HepG2 (cell line): ENCODE results near the gene GOLGA6D. TPM values are rescaled to one million over a fixed set of nuclear protein-coding genes. Genes with fewer than 3 reads are reported as not detected.

Experiments used
- EED ChIP-seq: sonication (generic); formaldehyde crosslinking; IDR thresholded peaks from 2 replicates; pipeline ENCODE4 v1.5.0; 2020; ENCODE audit warnings: mild to moderate bottlenecking, missing genetic modification reagents
- ELF3 ChIP-seq: IDR thresholded peaks from 2 replicates; pipeline ENCODE4 v1.6.1; 2016; ENCODE audit warnings: missing genetic modification reagents, missing compliant biosample characterization
- ETV5 ChIP-seq: IDR thresholded peaks from 2 replicates; pipeline ENCODE4 v1.6.1; 2018; ENCODE audit warnings: missing biosample characterization, missing genetic modification reagents, inconsistent platforms, borderline replicate concordance
- HOXA3 ChIP-seq: sonication (generic); formaldehyde crosslinking; IDR thresholded peaks from 2 replicates; pipeline ENCODE4 v1.5.0; 2020; ENCODE audit warnings: missing genetic modification reagents
- NCOR1 ChIP-seq: fragments of 200-600 bp; sonication (generic); IDR thresholded peaks from 2 replicates; pipeline ENCODE4 v1.7.0; 2017; ENCODE audit warnings: antibody characterized with exemption, low read length, borderline replicate concordance
- NPAS2 ChIP-seq: sonication (generic); formaldehyde crosslinking; IDR thresholded peaks from 2 replicates; pipeline ENCODE4 v1.8.0; 2022; ENCODE audit warnings: mild to moderate bottlenecking, missing genetic modification reagents, borderline replicate concordance
- ZNF564 ChIP-seq: sonication (generic); formaldehyde crosslinking; IDR thresholded peaks from 2 replicates; pipeline ENCODE4 v1.8.1; 2023; ENCODE audit warnings: mild to moderate bottlenecking, missing genetic modification reagents
- ZZZ3 ChIP-seq: sonication (generic); formaldehyde crosslinking; IDR thresholded peaks from 2 replicates; pipeline ENCODE4 v1.4.0; 2020; ENCODE audit warnings: missing genetic modification reagents, mild to moderate bottlenecking, borderline replicate concordance
- polyA plus RNA-seq, 8 experiments: library from polyadenylated mRNA; depleted of rRNA in 3 of 8; stranded (reverse) in 7 of 8; unstranded in 1 of 8; fragments of >200 nt; fragmentation: Illumina TruSeq in 4 of 8; extraction: Trizol in 4 of 8; gene quantifications; 2 replicates each; pipeline versions ENCODE4 v1.2.1 to v1.2.3, GENCODE V29; 2011 to 2016; ENCODE audit warnings: low read depth in 4 of 8, missing spikeins in 1 of 8, mixed read lengths in 1 of 8; ENCODE audit not compliant: insufficient read depth in 1 of 8
- total RNA-seq, 5 experiments: library from RNA; depleted of rRNA; stranded (reverse); fragments of >200 nt; fragmentation: Illumina TruSeq; extraction: Trizol; gene quantifications; 2 replicates each; pipeline ENCODE4 v1.2.3, GENCODE V29; 2016; ENCODE audit warnings: low read depth in 1 of 5
- TF ChIP-seq, protein P1 (sequence below): sonication (generic); formaldehyde crosslinking; conservative IDR thresholded peaks from 2 replicates; pipeline ENCODE4 v1.8.1; 2023; ENCODE audit warnings: missing genetic modification reagents
- TF ChIP-seq, protein P2 (sequence below): sonication (generic); formaldehyde crosslinking; IDR thresholded peaks from 2 replicates; pipeline ENCODE4 v1.5.0; 2020; ENCODE audit warnings: missing genetic modification reagents
- TF ChIP-seq, protein P3 (sequence below): sonication (generic); formaldehyde crosslinking; IDR thresholded peaks from 2 replicates; pipeline ENCODE4 v1.8.1; 2023; ENCODE audit warnings: mild to moderate bottlenecking, missing genetic modification reagents
- TF ChIP-seq, protein P4 (sequence below): sonication (generic); formaldehyde crosslinking; conservative IDR thresholded peaks from 2 replicates; pipeline ENCODE4 v1.4.0; 2020; ENCODE audit warnings: missing genetic modification reagents

Gene GOLGA6D
- total and polyA plus RNA-seq, 2 of the 13 experiments (the other 11 are each of a cell fraction or from before 2014, with no cell fraction given) = 0.04 TPM; not detected in 1

DNA sequence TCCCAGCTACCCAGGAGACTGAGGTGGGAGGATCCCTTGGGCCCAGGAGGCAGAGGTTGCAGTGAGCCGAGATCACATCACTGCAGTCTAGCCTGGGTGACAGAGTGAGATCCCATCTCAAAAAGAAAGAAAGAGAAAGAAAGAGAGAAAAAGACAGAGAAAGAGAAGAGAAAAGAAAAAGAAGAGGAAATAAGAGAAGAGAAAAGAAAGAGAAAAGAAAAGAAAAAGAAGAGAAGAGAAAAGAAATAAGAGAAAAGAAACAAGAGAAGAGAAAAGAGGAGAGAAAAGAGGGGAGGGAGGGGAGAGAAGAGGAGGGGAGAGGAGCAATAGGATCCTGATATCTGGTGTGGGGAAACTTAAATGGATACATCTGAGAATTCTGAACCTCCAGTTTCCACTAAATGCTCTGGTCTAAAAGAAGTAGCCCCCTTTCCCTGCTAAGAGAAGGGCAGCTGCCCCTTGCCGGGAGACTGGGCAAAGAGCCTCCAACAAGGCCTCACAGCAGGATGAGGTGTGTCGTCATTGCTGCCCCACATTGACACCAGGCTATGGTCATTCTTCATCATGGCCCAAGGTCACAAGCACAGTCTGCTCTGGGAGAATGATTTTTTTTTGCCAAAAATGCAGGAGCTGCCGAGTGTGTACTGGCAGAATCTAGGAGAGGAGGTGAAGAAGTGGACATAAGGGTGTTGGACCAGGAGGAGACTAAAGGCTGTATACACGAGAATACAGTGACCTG, 32.1 kb downstream of the GOLGA6D start (continued):
- TF ChIP-seq, protein P1, sequence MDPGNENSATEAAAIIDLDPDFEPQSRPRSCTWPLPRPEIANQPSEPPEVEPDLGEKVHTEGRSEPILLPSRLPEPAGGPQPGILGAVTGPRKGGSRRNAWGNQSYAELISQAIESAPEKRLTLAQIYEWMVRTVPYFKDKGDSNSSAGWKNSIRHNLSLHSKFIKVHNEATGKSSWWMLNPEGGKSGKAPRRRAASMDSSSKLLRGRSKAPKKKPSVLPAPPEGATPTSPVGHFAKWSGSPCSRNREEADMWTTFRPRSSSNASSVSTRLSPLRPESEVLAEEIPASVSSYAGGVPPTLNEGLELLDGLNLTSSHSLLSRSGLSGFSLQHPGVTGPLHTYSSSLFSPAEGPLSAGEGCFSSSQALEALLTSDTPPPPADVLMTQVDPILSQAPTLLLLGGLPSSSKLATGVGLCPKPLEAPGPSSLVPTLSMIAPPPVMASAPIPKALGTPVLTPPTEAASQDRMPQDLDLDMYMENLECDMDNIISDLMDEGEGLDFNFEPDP (CRISPR knock-in tag) = no peak
- TF ChIP-seq ZNF564 (no peak), EED (CRISPR knock-in tag) (no peak), NPAS2 (CRISPR knock-in tag) (no peak), ETV5 (CRISPR knock-in tag) (no peak), ZZZ3 (CRISPR knock-in tag) (no peak), NCOR1 (no peak), HOXA3 (CRISPR knock-in tag) (no peak), ELF3 (no peak)
- TF ChIP-seq, protein P2, sequence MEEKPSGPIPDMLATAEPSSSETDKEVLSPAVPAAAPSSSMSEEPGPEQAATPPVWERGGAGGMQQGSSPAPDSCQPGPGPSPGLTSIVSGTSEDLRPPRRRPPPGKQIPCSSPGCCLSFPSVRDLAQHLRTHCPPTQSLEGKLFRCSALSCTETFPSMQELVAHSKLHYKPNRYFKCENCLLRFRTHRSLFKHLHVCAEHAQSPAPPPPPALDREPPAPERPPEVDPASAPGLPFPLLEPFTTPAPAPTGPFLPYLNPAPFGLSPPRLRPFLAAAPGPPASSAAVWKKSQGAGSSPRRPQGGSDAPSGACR (CRISPR knock-in tag) = no peak
- TF ChIP-seq, protein P3, sequence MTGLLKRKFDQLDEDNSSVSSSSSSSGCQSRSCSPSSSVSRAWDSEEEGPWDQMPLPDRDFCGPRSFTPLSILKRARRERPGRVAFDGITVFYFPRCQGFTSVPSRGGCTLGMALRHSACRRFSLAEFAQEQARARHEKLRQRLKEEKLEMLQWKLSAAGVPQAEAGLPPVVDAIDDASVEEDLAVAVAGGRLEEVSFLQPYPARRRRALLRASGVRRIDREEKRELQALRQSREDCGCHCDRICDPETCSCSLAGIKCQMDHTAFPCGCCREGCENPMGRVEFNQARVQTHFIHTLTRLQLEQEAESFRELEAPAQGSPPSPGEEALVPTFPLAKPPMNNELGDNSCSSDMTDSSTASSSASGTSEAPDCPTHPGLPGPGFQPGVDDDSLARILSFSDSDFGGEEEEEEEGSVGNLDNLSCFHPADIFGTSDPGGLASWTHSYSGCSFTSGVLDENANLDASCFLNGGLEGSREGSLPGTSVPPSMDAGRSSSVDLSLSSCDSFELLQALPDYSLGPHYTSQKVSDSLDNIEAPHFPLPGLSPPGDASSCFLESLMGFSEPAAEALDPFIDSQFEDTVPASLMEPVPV (CRISPR knock-in tag) = no peak
- TF ChIP-seq, protein P4, sequence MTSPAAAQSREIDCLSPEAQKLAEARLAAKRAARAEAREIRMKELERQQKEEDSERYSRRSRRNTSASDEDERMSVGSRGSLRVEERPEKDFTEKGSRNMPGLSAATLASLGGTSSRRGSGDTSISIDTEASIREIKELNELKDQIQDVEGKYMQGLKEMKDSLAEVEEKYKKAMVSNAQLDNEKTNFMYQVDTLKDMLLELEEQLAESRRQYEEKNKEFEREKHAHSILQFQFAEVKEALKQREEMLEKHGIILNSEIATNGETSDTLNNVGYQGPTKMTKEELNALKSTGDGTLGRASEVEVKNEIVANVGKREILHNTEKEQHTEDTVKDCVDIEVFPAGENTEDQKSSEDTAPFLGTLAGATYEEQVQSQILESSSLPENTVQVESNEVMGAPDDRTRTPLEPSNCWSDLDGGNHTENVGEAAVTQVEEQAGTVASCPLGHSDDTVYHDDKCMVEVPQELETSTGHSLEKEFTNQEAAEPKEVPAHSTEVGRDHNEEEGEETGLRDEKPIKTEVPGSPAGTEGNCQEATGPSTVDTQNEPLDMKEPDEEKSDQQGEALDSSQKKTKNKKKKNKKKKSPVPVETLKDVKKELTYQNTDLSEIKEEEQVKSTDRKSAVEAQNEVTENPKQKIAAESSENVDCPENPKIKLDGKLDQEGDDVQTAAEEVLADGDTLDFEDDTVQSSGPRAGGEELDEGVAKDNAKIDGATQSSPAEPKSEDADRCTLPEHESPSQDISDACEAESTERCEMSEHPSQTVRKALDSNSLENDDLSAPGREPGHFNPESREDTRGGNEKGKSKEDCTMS (CRISPR knock-in tag) = no peak
